NOMO-1 (cell line): ENCODE data around the gene LPP.

Experiments
- DNase-seq, 2 experiments: peaks; one replicate each; lab custom pipeline; 2025; ENCODE audit not compliant: unreplicated experiment in 2 of 2; lab: John Stamatoyannopoulos, UW

Gene LPP

DNA sequence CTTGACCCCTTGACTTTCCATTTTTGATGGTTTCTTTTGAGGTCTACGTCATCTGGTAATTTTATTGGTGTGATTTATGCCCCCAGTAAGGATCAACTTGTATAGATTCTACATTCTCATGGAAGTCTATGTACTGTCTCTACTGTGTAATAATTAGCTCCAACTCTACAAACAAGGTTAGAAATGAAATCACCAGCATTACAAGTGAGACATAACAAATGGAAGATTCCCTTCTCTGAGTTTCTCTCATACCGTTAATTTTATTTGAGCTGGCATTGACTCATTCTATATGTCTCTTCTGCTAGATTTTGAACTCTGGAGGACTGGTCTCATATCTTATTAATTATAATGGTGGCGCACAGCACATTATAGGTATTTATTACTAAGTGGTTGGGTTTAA, 138.9 kb downstream of the LPP start:
- no peak for DNase-seq

DNA sequence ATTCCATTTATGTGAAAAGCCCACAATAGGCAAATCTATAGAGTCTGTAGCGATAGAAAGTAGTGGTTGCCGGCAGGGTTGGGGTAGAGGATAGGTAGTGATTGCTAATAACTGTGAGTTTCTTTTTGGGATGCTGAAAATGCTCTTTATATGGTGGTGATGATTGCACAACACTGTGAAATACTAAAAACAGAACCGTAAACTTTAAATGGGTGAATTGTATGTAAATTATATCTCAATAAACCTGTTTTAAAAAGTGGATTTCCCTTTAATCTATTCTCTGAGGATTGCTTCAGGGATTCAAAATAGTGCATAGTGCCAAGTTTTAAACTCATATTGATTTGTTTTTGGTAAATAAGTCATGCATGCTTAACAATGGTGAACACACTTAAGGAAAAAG, 140.2 kb downstream of the LPP start:
- peak in 1 of 2 experiments; percentile 63 for DNase-seq

DNA sequence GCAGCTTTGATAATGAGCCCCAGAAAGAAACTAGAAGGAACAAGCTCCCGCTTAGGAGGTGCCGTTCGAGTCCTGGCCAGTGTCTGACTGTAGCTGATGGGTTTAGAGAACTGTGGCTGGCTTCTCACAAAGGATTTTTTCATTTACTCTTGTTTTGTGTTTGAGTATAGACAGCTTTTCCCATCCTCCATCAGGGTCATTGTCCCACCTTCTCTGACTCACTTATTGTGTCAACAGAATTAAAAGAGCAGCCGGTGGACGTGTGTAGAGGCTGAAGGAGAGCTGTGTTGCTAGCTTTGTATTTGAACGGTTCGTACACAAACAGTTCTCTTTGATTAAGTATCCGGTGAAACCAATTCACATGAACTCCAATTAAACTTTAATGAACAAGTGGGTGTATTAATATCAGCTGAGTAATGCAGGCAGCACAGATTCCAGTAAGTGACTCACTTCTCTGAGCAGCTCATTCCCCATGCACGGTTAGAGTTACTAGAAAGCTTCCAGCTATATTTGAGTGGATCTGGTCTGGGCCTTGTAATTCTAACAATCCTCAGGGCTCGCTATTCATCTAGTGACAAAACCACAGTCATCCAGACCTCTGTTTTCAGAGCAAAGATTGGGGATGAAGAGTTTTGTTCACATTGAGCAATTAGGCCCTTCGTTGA, 141.0 kb downstream of the LPP start:
- DNase-seq, result no peak

DNA sequence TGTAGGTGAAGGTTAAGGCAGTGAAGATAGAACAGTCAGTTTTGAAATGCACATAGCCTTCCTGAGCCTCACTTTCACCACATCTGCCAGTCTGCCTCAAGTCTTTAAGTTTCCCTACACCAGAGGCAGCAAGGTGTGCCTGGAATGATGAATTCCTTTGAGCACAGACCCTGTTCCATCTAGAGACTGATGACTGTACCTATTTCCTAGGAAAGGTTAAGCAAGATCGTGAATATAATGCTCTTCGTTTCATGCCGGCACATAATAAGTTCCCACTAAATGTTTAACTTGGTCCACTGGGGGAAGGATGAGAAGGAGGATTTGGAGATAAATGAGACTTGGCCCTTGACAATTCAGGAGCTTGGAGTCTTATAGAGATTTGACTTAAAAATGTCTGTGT, 141.9 kb downstream of the LPP start:
- DNase-seq, result no peak

DNA sequence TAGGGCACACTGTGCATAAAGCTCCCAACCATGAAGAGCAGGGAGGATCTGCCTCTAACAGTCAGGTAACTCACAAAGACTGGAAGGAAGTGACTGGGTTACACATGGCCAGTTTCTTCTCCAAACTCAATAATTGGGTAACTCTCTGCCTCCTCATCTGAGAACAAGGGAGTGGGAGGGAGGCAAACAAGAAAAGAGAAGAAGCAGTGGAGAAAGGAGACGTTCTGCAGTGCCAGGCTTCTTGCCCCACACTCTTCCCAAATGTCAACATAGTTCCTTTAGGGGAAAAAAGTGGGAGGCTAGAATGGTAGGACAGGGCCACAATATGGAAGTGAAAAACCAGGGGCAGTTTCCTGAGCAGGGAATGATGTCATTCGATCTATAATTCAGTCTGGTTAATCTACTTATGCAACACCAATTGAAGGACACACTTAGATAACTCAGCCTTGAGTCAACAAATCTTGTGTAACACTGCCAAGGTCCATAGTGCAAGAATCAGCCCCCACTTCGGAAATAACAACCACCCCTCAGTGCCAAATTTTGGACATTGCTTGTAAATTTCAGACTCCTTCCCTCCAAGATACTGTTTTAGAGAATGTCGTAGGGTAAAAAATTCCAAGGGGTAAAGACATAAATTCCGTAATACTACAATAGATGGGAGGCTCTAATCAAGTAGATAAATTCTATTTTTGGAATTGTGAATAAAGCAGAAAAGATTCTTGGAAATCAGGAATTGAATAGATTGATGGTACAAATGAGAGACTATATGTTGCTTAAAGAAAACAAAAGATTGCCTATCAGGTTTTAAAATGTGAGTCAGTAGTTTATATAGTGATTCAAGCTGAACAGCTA, 143.0 kb downstream of the LPP start:
- peak; percentile 84 to 96 for DNase-seq

DNA sequence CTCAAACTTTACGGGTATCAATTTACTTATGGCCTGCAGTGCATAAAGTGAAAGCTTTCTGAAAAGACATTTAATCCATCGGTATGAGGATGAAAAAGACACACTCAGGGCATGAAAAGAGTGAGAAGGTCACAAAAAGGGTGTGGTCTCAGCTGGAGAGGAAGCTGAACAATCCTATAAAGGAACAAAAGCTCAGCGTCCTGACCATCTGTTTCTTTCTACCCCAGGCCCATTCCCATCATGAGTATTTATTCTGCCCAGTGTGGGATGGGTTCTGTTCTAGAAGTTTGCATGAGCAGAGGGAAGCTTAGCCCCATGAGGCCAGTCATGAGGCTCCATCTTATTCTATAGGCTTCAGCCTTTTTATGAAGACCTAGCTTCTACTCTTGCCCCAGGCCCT, 144.6 kb downstream of the LPP start:
- peak in 1 of 2 experiments; percentile 25 for DNase-seq

DNA sequence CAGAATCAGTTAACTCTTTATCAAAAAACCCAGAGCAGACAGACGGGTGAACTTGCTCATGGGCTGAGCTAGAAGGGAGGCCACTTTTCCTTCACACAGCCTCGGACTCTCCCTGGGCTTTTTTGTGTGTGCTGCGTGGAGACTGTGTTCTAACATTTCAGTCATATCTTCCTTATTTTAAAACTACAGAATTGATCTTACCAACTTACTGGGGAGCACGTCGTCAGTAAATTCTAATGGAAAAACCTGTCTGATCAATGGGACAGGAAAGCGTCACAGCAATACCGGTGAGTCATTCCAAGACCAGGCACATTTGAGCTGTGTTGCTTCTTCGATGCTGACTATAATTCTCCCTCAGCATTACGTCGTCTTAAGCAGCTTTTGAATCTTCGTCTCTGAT, 145.1 kb downstream of the LPP start:
- DNase-seq, result no peak

DNA sequence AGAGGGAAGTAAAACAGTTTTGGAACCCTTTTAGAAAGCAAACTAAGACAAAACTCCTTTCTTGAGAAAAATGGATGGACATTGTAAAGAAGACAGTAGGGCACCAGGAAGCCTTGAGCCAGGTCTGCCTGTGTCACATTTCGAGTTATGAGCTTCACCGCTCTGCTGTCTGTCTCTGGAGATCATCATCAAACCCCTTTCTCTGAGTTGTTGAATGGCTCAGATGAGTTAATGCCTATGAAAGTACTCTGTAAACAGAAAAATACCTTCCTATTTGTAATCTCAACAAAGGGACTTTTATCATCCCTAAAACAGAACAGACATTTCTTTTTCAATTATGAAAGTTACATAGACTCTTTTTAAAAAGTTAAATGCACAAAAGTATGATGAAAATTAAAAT, 145.8 kb downstream of the LPP start:
- DNase-seq, result no peak

DNA sequence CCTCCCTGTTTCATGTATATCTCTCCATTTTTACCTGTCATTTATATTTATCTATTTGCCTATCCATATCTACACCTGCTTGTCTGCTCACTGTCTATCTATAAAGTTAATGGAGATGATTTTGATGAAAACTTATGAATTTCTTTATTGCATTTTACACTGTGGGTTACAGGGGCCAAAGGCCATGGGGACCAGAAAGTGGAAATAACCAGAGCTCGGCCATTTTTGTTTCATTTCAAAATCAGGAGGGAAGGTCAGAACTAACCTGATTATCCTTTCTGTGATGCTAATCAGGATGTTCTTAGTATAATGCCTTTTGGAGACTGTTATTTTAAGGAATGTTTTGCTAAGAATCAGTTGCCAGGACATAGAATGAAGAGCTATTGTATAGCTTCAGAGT, 147.2 kb downstream of the LPP start:
- no peak for DNase-seq

DNA sequence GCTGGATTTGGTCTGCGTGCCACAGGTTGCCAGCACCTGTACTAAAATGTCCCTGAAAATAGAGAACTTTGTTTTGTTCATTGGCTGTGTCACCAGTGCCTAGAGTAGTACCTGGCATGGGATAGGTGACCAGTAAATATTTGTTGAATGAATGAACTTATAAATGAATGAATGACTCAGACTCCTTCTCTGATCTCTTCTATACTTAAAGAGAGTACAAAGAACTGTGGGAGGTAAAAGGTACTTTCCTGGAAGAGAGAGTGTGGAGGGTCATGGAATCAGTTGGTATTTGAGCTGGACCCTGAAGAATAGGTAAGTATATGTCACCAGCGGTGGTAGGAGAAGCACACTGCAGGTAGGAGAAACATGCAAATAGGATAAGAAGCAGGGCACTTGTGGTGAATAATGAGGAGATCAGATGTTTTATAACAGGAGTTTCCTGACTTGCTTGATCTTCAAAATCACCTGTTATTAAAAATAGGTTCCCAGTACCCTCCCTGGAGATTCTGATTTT, 149.4 kb downstream of the LPP start:
- no peak for DNase-seq

DNA sequence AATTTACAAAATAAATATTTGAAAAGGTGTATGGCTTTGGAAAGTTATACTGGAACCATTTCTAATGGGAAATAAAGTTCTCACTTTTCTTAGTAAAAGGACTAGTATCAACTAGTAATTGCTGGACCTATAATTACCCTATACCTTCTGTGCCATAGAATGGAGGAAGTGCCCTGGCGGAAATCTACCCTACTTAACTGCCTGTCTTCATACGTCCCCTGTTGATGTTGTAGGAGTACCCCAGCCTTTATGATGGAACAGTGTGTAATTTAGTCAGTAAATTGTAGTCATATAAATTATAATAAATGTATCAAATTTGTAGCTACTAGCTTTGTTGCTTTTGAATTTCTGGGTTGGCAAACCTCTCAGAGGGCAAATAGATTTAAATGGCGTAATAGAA, 149.9 kb downstream of the LPP start:
- DNase-seq, result no peak

DNA sequence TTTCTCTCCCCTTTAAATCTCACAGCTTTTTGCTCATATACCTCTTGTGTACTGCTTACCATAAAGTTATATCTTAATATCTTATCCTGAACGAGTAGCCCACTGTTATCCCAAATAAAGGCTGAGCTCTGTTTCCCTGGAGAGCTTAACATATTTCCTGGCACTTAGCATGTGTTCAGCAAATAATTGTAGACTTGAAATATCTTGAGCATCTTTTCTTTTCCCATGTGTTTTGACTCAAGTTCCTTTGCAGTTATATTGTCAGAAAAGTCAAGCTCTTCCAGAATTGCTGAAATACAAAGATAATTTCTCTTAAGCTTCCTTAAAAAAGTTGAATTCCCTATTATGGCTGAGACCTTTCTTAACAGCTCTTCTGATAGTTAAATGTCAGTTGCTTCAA, 150.5 kb downstream of the LPP start:
- DNase-seq, result no peak

DNA sequence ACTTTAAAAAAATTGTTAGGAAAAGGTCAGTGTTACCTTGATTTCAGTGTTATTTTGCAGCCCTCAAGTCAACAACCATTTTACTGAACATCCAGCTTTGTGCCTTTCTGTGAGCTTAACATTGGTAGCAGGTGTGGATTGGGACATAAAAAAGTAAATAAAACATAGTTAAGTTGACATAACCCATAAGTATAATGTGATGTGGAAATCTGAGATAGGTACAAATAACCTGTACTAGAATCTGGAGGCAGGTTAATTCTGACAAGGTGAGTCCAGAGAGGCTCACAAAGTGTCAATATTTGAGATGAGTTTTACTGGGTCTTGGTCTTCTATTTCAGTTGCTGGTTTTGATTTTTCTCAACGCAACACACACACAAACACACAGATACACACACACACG, 151.3 kb downstream of the LPP start:
- no peak for DNase-seq

DNA sequence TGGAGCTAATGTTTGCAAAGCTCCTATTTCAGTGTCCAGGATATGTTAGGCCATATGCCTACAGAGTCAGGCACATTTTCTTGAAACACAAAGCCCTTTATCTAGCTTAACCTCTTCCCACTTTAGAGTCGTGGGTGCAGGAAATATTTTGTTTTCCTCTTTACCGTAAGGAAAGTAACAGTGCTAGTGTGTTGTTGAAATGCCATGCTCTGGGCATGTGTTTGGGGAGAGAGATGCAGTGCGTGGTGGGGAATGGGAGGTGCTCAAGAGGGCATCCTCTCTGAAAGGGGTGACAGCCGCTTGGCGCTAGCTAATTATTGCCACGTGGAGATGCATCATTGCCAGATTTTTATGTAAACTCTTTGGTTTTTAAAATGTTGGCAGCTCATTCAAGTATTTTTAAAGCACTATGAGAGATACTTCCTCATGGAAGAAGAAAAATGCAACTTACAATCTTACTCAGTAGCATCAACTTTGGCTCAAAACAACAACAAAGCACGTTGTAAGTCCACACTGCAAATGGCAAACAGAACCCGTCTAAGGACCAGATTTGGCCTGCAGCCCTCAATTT, 152.6 kb downstream of the LPP start:
- DNase-seq, result no peak

DNA sequence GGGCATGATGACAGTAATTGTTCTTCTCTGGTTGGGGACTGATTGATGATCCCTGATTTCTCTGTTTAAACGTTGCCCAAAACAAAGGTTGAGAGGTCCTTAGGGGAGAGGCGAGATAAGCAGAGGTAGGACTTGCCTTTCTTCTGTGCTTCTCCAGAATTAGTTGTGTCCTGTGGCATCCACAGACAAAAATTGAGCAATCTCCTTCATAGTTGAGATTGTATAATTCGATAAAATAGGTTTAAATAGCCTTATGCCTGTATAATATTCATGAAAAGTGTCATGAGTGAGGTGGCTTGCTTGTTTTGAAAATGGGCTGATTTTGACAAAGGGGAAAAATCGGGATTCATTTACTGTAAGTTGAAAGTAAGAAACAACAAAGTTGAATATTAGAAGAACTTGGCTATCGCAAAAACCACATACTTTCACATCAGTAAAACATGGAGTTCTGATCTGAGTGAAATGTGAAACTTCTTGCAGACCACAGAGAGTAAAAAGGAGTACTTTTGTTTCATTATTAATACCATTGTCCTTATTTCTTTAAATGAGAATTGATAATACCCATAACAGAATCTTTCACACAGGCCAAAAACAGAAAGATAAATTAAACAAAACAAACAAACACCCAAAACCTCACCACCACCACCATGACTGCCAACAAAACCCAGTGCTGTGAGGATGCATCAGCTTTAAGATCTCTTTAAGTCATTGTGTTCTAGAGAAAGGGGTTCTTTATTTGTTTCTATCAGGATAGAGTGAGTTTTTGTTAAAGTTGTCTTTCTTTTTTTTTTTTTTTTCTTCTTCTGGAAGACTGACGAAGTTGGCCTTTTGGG, 155.7 kb downstream of the LPP start:
- peak in 1 of 2 experiments; percentile 26 for DNase-seq

DNA sequence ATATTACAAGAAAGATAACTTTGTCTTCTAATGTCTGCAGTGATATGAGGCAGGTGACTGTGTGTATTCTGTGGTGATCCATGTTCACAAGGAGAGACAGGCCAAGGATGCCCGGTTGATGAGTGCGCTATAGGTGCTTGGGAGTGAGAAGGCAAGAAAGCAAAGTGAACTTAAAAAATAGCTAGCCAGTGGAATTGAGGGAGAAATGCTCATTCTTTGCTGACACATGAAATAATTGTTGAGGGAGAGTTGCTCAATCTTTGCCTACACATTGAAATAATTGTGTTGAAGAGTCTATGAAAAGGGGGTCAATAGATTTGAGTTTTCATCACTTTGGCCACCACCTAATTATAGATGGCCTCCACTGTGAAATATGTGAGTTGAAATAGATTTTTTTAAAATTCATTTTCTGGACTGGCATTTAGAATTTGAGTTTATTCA, 156.3 kb downstream of the LPP start:
- DNase-seq, result peak in 1 of 2 experiments; percentile 24

DNA sequence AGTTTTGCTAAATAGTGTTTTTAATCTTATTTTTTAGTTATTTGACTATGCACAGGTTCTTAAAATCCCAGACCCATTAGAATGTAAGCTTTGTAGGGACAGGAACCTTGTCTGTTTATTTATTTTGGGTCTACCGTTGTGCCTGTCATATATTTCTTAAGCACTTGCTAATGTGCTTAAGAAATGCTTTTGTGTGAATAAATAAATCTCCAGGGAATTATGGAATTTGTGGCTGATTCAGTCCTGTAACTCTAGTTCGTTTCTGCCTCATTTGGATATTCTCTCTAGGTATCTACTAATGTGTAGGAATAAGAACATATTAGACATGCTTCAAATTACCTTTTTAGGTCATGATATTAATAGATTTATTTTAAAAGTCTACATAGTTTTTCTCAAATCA, 161.6 kb downstream of the LPP start:
- DNase-seq, result no peak

DNA sequence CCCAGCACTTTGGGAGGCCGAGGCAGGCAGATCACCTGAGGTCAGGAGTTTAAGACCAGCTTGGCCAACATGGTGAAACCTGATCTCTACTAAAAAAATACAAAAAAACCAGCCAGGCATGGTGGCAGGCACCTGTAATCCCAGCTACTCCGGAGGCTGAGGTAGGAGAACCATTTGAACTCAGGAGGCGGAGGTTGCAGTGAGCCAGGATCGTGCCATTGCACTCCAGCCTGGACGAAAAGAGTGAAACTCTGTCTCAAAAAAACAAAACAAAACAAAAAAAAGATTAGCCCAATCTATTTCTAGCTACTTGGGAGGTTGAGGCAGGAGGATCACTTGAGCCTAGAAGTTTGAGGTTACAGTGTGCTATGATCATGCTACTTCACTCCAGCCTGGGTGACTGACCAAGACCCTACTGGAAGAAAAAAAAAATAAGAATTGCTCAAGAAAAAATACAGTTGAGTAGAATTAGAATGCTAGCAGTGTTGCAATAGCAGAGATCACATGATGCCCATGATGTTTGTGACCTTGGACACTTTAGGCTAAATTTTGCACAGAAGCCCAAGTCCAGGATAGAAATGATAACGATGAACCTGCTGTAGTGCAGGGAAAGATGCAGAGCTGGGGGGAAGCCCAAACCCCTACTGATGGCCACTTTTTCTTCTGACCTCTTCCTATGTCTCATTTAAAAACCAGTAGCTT, 162.2 kb downstream of the LPP start:
- peak; percentile 44 to 80 for DNase-seq

DNA sequence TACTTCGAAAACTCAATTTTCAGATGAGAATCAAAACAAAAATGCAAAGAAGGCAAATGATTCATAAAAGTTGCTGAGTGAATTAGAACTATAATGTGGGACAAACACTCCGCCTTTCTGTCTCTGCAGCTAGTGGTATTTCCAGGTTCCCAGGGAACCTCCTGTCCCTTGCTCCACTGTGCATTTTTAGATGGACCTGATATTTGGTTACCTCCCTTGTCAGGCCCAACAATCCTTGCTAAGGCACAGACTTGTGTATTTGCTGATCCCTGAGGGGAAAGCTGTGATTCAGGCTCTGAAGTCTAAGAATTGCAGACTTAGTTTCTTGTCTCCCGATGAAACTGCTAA, 162.7 kb downstream of the LPP start:
- DNase-seq, result no peak

DNA sequence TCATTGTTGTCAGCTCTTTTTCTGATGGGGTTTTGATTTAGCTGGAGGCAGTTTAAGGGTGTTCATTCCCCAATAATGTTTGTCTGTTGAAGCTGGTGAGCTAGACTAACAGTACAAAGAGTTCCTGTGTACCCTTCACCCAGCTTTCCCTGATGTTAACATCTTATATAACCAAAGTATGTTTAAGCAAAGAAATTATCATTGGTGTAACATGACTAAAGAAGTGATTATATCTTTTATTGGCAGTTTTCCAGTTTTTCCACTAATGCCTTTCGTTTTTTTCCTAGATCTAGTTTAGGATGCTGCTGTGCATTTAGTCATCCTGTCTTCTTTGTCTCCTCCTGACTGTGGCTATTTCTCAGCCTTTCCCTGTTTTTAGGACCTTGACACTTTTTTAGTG, 165.6 kb downstream of the LPP start:
- DNase-seq, result no peak
